HS-5 (cell line): ENCODE results near the gene VPS36.
"Not testable (repeated sequence)": the region's sequence is repeated elsewhere in the genome, so short reads cannot be mapped to it uniquely, and the experiment has no call there.

Experiments
- DNase-seq: peaks from one replicate; pipeline ENCODE4 v3.0.0-alpha.2; 2012; ENCODE audit warnings: low read depth

VPS36 gene

DNA sequence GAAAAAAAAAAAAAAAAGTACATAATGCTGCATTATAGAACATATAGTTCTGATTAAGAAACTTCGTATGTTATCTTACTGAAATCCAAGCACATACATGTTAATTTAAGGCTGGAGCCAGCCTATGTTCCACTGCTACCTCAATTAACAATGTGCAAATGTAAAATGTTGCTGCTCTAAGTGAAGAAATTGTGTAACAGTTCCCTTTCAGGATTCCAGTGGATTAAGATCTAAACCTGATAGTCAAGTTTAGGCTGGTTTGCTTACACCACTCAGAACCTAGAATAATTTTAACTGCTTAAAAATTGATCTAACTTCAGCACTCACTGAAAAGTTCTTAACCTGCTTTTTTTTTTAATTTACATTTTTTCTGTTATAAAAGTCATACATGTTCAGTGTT is 4.2 kb downstream of the VPS36 start:
- no peak for DNase-seq

DNA sequence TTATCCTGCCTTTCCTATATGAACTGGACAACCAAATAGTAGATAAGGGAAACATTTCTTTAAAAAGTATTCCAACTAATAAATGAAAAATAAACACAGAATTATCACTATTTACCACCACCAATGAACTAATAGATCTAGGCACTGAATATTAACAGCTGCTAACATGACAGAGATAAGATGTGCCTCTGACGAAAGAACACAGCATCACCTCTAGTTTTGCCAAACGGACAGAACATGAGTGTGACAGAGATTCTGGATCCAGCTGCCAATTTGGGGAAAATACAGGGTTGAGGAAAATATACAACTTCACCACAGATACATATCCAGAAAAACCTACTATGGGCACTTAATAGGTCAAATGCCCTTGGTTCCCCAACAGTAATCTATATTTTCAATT is 18.0 kb downstream of the VPS36 start:
- no peak for DNase-seq

DNA sequence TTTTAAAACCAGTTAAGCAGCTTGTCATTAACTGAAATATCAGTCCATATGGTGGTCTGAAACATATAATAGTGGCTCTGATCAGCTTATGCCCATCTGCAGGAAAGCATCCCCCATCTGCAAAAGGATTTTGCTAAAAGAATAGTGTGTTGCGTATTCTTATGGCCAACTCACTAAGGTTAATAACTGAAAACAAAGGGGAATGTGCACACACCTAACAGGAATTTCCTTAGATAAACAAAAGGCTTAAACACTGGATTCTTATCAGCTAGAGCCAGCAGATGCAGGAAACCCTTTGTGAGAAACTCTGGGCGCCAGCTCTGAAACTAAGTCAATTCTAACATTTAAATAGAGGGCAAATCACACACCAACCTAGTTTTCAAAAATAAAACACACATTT is 22.1 kb downstream of the VPS36 start:
- no peak for DNase-seq

DNA sequence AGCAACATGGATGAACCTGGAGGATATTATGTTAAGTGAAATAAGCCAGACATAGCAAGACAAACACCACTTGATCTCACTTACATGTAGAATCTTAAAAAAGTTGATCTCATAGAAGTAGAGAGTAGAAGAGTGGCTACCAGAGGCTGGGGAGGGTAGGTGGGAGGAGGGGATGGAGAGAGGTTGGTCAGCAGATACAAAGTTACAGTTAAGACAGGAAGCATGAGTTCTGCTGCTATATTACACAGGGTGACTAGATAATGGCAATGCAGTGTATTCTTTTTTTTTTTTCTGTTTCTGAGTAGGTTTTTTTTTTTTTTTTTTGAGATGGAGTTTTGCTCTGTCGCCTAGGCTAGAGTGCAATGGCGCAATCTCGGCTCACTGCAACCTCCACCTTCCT is 29.2 kb downstream of the VPS36 start:
- no peak for DNase-seq

DNA sequence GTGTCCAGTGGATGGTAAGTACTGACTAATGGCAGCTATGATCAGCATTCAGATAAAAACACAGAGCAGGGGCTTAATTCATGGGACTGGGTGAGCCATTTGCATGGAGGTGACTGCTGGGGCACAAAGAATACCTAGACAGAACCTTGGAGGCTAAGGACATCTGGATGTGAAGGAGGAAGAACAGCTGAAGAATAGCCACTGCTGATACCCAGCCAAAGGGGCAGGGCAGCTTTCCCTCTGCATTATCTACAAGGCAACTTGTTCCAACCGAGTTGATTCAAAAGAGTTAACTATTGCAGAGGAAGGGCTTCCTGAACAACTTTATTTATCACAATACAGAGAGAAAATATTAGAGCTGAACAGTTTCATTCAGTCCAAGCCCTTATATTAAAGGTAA is 31.4 kb downstream of the VPS36 start:
- no peak for DNase-seq

DNA sequence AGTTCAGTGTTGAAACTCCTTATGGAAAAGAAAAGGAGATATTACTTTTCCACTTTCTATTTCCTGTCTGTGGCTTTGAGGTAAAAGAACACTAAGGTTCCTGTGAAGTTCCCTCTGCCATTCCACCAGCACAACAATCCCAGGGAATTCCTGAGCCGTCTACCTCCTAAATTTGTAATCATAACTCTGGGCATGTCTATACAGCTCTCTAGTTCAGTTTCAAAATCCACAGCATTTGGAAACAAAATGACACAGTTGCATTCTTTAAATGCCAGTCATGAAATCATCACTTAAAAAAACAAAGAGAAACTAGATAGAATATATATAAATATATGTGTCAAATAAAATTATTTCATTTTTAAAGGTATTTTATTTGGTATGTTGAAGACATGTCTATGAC is 35.5 kb downstream of the VPS36 start:
- DNase-seq = peak; percentile 43

DNA sequence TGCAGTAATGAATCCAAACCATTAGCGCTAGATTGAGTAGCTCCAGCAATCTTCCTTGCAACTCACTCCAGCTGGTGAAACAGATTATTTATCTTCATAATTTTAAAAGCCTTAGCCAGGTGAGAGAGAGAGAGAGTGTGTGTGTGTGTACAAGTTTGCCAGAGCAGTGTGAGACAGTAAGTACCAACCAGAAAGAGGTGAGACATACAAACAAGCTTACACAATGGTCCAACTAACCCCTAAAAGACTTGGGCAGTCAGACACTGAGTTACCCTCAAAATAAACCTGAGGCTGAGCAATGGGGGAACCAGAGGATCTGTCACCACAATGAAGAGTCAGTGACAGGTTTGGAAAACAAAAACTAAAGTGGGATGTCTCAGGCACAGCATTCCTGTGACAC is 36.4 kb downstream of the VPS36 start:
- DNase-seq = no peak

DNA sequence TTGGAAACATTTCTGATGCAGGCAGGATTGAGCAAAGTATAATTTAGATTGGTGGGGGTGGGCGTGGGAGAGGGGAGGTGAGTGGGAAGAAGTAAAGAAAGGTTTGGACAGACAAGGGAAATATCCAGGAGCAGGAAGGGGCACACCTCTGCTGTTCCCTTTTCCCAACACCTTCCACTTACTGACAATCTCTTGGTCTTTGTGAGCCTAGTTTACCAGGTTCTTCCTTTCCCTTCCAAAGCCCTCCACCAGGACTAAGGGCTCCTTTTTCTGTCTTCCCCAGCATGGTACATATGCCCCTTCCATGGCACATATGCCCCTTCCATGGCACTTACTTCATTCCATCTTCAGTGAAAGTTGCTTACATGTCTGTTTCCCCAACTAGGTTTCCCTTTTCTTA is 38.3 kb downstream of the VPS36 start:
- no peak for DNase-seq

DNA sequence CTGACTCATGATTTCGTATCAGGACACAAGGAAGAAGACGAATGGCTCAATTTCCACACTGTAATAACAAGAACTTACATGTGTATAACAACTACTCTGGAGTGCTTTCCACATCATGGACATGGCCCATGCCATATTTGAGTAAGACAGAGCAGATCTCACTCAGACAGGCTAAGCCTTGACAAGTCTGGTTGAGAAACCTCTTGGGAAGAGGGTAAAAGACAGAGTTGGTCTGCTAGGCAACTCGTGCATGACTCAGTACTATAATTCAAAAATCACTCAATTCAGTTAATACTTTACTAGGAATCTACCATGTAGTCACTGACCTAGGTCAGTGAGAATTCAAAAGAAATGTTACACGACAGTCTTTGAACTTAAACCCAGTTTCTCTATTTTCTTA is 38.8 kb downstream of the VPS36 start:
- no peak for DNase-seq

DNA sequence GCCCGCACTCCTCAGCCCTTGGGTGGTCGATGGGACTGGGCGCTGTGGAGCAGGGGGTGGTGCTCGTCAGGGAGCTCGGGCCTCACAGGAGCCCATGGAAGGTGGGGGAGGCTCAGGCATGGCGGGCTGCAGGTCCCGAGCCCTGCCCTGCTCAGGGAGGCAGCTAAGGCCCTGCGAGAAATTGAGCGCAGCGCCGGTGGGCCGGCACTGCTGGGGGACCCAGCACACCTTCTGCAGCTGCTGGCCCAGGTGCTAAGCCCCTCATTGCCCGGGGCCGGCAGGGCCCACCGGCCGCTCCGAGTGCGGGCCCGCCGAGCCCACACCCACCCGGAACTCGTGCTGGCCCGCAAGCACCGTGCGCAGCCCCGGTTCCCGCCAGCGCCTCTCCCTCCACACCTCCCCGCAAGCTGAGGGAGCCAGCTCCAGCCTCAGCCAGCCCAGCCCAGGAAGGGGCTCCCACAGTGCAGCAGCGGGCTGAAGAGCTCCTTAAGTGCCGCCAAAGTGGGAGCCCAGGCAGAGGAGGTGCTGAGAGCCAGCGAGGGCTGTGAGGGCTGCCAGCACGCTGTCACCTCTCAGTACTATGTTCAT is 42.3 kb downstream of the VPS36 start:
- not testable (repeated sequence) for DNase-seq

DNA sequence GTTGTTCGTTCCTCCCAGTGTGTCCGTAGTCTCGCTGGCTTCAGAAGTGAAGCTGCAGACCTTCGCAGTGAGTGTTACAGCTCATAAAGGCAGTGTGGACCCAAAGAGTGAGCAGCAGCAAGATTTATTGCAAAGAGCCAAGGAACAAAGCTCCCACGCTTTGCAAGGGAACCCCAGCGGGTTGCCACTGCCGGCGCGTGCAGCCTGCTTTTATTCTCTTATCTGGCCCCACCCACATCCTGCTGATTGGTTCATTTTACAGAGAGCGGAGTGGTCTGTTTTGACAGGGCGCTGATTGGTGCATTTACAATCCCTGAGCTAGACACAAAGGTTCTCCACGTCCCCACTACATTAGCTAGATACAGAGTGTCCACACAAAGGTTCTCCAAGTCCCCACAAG is 43.0 kb downstream of the VPS36 start:
- DNase-seq = not testable (repeated sequence)

DNA sequence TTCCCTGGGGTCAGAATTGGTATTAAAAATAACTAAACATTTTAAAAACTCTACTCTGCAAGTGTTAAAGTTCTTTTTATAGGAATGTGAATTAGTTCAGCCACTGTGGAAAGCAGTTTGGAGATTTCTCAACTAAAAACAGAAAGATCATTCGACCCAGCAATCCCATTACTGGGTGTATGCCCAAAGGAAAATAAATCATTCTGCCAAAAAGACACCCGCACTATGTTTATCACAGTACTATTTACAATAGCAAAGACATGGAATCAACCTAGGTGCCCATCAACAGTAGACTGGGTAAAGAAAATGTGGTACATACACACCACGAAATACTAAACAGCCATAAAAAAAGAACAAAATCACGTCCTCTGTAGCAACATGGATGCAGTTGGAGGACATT is 43.8 kb downstream of the VPS36 start:
- no peak for DNase-seq

DNA sequence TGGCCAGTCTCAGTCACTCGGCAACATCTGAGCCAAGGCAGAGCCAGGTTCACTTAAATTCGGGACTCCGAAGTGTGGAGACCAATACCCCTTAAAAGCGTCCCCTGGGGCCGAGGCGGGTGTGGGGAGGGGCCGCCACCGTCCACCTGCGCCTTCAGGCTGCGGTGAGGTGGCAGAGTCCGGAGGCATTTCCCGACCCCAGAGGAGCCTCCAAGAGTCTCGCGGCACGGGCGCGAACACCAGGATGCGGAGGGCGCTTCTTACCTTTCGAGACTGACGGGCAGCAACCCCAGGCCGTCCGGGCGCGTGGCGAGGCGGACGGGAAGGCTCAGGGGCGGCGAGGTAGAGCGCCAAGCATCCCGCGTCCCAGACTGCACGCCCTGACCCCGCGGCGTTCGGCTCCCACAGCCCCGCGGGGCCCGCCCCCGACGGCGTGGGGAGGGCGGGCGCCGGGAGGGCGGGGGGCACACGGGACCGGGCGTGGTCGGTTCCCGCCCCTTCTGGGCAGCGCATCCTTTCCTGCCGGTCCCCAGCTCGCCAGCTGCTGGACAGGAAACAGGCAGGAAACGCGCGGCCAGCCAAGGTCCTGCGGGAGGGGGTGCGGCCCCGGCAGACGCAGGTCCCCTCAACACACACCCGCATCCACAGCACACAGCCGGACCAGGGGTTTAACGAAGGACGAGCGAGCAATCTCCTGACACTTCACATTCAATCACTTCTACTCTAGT is 44.5 kb downstream of the VPS36 start, which contains the start of gene THSD1:
Gene THSD1, minus strand, starts transcription at position 406 of the 728 bp plus-strand sequence. CDS start 3,572 bp downstream, outside the sequence.
- DNase-seq = no peak

DNA sequence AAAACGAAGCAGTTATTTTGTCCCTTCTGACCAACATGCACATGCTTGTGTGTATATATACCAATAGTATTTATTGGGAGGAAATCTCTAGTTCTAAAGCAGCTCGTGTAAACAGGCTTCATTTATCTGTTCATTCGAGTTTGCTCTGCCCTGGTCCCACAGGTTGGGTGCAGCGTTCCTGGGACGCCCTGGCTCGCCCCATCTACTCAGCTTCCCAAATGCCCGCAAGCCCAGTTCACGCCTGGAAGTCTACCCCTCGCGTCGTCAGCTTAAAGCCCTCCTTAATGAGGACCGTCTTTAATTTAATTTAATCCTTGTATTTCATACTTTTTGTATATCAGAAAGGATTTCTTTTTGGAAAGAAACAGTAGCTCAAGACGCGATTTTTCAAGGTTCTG is 45.1 kb downstream of the VPS36 start:
- DNase-seq = no peak

DNA sequence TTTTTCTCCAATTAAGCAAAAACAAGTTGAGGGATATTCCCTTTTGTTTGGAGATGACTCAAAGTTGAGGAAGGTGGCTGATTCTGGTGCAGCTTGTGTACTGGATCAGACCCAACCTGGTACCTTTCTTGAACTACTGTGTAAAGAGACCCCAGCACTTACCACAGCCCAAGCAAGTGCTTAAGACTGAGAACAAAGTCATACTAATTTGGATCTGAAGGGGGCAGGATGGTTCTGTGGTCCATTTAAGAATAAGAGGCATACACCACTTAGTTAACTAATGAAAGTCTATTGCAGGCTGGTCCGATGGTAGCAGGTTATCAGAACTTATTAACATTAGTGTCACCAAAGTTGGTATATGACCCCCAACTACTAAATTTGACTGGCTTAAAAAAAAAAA is 50.7 kb downstream of the VPS36 start:
- no peak for DNase-seq

DNA sequence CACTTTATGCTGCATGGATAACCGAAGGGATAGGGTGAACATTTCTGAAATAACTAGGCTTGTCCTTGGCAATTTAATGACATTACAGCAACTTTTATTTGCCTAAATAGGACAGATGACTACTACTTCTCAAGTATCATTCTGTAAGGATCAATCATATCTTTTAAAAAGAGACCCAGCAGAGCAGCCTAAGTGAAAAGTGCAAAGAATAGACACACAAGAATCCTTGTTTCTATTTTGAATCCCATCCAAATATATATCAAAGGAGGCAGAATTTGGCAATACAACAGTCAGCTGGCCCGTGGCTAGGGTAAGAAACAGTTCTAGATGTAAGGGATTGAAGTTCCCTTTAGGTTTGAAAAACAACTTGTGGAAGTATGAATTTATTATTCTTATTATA is 51.4 kb downstream of the VPS36 start:
- no peak for DNase-seq

DNA sequence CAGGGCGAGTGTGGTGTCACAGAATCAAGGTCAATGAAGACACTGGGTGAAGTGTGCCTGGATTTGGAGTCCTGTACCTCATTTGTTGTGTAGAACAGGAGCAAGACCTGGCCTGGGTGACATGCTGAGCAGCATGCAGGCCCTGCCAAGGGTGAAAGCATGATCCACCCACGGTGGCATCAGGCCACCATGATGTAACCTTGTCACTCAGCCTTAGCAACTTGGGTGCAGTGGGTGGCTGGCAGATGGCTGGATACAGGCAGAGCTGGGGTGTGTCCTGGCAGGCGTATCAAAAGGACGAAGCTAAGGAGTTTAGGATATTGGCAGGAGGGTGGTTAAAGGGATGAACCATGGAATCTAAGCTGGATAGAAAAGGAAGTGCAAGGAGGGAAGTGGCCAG is 54.7 kb downstream of the VPS36 start:
- no peak for DNase-seq

DNA sequence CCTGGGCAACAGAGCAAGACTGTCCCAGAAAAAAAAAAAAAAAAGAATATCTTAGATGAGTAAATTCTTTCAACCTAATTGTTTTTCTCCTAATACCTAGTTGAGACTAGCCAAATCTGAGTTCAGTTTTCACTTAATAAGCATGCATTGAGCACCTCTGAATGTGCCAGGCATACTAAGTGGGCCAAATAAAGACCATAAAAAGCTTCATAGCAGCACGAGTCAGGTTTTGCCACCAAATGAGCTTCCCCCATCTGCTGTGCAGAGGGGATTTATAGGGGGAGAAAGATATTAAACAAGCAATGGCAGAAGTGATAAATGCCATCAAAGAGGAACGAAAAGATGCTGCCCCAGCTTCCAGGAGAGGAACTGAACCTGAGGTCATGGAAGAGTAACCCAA is 55.8 kb downstream of the VPS36 start:
- no peak for DNase-seq

DNA sequence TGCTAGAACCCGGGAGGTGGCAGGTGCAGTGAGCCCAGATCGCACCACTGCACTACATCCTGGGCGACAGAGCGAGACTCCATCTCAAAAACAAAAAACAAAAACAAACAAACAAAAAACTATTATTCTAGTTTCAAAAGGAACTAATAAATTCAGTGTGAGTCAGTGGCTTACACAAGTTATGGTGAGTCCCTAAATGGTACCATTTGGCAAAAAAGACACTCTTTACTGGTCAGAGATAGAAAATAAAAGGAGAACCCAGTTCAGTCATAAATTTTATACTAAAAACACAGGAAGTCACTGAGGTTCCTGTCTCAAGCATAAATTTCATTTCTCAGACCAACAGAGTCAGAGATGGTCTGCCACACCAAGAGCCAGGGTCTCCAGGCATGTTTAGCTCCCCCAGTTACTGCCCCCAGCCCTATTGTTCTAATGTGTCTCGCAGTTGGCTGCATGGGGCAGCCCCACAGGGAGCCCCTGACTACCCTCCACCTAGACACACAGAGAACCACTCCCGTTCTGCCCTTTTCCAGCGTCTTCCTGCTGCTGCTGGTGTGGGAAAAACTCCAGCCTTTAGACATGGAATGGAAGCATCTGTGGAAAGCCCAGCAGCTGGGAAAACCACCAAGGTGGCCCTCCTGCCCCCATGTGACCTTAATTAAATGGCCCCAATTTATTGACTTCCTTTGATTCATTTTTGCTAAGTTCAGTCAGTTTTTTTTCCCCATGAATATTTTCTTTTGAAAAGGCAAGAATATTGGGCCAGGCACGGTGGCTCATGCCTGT is 56.7 kb downstream of the VPS36 start:
- DNase-seq = no peak

DNA sequence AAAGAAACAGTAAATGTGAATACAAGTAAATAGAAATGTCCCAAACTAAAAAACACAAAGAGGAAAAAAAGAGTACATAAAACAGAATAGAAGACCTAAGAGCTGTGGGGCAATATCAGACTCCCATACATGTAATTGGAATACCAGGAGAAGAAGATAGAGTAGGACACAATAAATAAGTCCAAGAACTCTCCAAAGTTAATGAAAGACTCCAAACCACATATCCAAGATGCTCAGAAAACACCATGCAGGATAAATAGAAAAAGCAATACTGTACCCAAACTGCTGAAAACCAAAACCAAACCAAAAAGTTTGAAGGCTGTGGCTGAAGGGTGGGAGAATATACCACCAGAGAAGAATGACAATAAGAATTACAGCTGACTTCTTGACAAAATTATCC is 62.7 kb downstream of the VPS36 start:
- no peak for DNase-seq

DNA sequence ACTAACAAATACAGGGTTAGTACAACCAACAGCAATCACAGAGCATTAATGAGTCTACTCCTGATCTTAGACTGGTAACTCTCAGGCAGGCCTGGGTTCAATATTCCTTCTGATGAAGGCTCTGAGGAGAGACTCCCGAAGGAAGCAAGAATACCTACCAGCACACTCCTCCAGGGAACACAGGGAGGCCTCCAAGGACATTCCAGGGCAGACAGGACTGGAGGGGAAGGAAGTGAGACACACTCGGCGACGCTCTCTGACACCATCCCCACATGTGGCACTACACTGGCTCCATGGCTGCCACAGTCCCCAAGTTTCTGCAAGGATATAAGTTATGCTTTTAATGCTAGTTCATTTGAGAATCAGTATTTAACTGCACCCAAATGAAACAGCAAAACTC is 64.6 kb downstream of the VPS36 start:
- no peak for DNase-seq

DNA sequence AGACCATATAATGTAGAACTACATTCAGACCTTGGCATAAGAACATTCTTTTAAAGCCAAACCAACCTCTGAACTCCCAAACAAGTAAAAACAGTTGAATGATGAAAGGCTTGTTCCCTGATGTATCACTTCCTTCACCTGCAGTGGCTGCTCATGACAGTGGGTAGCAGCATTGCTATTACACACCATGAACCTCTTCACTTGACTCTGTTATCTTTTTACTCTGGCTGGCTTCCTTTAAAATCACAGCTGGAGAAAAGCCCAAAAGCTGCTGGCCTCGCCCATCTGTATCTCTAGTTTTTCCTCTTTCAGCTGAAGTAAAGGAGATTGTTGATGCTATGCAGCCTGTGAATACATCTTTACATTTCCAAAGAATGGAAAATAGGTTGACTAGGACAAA is 67.1 kb downstream of the VPS36 start:
- DNase-seq = no peak

DNA sequence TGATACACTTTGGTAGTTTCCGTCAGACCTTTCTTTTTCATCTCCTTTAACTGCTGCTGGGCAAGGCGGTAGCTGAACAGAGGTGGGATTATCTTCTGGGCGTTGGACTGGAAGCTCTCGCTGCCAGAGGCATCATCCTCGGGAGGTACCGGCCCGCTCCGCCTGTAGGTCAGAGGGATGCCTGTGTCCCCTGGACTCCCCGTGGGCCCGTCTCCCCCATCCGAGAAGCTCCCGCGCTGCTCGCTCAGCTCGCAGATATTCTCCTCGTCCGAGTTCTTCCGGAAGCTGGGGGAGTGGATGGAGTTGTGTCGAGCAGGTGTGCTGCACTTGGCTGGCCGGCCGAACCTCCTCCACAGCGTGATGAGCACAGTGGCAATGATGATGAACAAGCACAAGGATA is 72.1 kb downstream of the VPS36 start:
- DNase-seq = no peak
